Hindlimb muscle (tissue), 1 donor: Measurements from ENCODE around the gene NPTX2. TPM values are rescaled to one million over a fixed set of nuclear protein-coding genes. Genes with fewer than 3 reads are reported as not detected.
A peak's percentile ranks its signal among the peaks of the same experiment; 100 is the strongest.

Source experiments
- DNase-seq: peaks from one replicate; pipeline ENCODE4 v3.0.0-alpha.2; 2013
- polyA plus RNA-seq: library from polyadenylated mRNA; unstranded; fragments of 120-200 nt; gene quantifications from one replicate; pipeline ENCODE4 v1.2.1, GENCODE V29; 2013; ENCODE audit not compliant: insufficient read length

NPTX2 gene
- polyA plus RNA-seq, 1 donor = 6.9 TPM

GRCh38 chr7:98655611-98656010 is 38.5 kb downstream of the NPTX2 start:
- DNase-seq = no peak

- no peak for DNase-seq
Measured at GRCh38 chr7:98656899-98657298, 39.8 kb downstream of the NPTX2 start.

- no peak for DNase-seq
Measured at GRCh38 chr7:98657736-98658135, 40.7 kb downstream of the NPTX2 start.

- DNase-seq = no peak
Measured at GRCh38 chr7:98659756-98660155, 42.7 kb downstream of the NPTX2 start.

- DNase-seq = no peak
Measured at GRCh38 chr7:98661607-98662006, 44.5 kb downstream of the NPTX2 start.

- no peak for DNase-seq
Measured at GRCh38 chr7:98662289-98662688, 45.2 kb downstream of the NPTX2 start.

- no peak for DNase-seq
Measured at GRCh38 chr7:98664882-98665281, 47.8 kb downstream of the NPTX2 start.

GRCh38 chr7:98668255-98668654 is 51.2 kb downstream of the NPTX2 start:
- DNase-seq = peak; percentile 38

- peak; percentile 86 for DNase-seq
Measured at GRCh38 chr7:98669329-98670000, 52.4 kb downstream of the NPTX2 start.

- peak; percentile 7 for DNase-seq
Measured at GRCh38 chr7:98670186-98670585, 53.1 kb downstream of the NPTX2 start.

GRCh38 chr7:98671733-98672331 is 54.7 kb downstream of the NPTX2 start:
- no peak for DNase-seq

- DNase-seq = no peak
Measured at GRCh38 chr7:98674461-98674860, 57.4 kb downstream of the NPTX2 start.

- DNase-seq = no peak
Measured at GRCh38 chr7:98674881-98675280, 57.8 kb downstream of the NPTX2 start.

GRCh38 chr7:98678215-98678614 is 61.1 kb downstream of the NPTX2 start:
- no peak for DNase-seq

Other genes starting within 250 kb of the NPTX2 start
- gene BAIAP2L1, start 216.2 kb upstream of the NPTX2 start, polyA plus RNA-seq = 7.6 TPM